Left renal pelvis (tissue), 4 donors: ENCODE measurements around the gene TMEM150B. TPM values are rescaled to one million over a fixed set of nuclear protein-coding genes. Genes with fewer than 3 reads are reported as not detected.

Experiments
- DNase-seq, 4 donors: peaks; one replicate each; pipeline ENCODE4 v3.0.0-alpha.2; 2013; ENCODE audit warnings: low read depth in 4 of 4, low spot score in 3 of 4
- polyA plus RNA-seq, 4 donors: library from polyadenylated mRNA; unstranded; fragments of 120-200 nt; gene quantifications; one replicate each; pipeline ENCODE4 v1.2.1, GENCODE V29; 2013; ENCODE audit not compliant: insufficient read length in 4 of 4

Gene TMEM150B
- polyA plus RNA-seq, 4 donors: 0.80 to 2.0 (median 1.0) TPM

DNA sequence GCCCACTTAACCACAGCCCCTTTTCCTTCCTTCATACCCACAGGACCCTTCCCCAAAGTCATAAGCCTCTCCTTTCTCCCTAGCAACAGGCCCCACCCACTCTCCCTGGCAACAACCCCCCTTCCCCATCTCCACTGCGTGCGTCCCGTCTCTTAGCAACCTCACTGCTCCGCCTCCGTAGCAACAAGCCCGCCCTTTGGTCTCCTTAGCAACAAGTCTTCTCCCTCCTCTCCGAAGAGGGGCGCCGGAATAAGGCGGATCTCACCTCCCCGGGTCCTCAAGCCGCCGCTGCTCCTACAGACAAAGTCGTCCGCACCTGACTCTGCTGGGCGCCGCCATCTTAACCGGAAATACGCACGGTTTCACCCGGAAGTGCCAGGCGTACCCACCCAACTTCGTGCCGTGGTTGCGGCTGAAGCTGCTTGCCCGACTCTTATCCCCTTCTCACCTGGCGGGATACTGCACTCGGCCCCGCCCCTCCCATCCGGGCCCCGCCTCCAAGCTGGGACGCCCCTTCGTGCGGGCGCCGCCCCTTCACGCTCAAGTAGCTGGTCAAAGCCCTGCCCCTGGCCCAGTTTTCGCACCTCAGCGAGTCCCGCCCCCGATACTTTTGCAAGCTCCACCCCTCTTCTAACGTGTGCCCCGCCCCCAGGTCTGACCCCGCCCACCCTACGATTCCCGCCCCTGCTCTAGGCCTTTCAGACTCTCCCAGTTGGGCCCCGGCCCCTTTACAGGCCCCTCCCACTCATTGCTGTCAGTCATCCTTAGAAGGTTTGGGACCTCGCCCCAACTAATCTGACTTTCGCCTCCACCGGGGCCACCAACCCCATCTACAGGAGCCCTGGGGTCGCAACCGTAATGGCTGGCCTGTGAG lies 45.1 kb downstream of the TMEM150B start, which contains the start of gene HSPBP1:
TSS of gene HSPBP1 (minus strand) at position 341 of the 874 bp plus-strand sequence. CDS start 502 bp downstream, outside the sequence.
- peak; percentile 85 to 92 (median 88) for DNase-seq

DNA sequence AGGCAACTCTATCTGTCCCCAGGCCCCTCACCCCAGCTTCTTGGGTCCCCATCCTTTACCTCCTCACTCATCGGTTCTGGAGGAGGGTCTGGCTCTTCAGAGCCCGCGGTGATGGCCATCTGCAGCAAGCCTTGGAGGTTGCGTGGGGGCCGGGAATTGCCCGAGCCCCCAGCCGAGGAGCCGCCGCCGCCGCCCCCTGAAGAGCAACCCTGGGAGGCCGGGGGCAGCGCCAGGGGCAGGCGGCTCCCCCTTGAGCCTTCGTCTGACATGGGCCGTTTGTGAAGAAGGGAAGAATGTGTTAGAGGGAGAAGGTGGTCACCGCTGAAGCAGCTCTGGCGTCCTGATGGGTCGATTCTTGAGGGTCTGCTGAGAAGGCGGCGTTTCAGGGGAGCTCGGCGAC lies 45.8 kb downstream of the TMEM150B start:
- no peak for DNase-seq

DNA sequence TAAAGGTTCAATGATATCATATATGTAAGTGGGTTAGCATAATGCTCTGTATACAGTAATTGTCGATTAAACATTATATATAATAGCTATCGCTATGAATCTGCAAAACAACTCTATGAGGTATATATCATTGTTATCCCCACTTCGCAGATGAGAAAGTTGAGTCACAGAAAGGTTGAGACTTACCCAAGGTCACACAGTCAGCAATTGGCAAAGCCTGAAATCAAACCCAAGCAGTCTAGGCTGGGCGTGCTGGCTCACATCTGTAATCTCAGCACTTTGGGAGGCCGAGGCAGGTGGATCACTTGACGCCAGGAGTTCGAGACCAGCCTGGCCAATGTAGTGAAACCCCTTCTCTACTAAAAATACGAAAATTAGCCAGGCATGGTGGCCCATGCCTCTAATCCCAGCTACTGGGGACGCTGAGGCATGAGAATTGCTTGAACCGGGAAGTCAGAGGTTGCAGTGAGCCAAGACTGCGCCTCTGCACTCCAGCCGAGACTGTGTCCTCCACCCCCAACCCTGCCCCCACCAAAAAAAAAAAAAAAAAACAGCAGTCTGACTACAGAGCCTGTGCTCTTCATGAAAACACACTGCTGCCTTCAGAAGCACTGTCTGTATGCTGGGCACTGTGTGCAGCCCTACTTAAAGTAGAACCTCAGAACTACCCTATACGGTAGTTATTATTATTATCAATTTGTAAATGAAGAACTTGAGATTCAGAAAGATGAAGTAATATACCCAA lies 46.6 kb downstream of the TMEM150B start:
- no peak for DNase-seq

DNA sequence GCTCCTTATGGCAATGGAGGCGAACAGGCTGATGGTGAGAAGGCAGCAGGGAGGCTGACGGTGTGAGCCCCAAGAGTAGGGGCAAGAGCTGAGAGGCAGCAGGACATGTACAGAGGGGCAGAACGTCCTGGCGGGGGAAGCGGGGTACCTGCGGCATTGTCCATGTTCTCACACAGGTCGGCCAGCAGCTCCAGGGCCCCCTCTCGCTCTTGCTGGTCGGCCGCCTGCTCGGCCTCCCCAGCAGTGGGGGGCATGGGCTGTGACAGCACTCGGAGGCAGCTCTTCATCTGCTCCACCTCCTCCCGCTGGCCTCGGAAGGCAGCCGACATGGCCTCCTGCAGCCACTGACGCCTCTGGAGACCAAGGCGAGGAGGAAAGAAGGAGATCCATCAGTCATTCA lies 47.6 kb downstream of the TMEM150B start:
- no peak for DNase-seq

DNA sequence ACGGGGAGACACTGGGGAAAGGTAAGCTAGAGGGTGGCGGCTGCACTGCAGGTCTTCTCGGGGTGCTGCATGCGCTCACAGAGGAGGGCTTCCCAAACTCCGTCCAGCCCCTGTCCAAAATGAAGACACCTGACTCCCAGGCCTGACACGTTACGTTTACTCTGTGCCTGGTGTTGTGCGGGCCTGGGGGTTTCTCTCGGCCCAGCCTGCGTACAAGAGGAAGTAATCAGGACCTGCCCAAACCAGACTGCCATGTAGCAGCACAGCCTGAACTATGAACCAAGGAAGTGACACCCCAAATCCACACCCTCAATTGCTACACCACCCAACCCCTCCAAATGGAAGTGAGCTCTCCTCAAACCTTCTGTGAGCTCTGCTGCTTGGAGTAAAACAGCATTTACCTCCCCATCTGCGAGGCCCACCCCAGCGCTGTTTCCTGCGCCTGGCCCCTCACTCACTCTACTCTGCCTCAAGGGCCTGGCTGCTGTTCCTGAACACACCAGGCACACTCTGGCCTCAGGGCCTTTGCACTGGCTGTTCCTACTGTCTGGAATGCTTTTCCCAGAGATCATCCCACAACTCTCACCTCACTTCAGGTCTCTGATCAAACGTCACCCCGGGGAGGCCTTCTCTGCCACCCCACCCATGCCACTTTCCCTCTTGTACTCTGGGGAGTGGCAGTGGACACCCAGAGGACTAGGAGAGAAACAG lies 48.3 kb downstream of the TMEM150B start:
- no peak for DNase-seq

DNA sequence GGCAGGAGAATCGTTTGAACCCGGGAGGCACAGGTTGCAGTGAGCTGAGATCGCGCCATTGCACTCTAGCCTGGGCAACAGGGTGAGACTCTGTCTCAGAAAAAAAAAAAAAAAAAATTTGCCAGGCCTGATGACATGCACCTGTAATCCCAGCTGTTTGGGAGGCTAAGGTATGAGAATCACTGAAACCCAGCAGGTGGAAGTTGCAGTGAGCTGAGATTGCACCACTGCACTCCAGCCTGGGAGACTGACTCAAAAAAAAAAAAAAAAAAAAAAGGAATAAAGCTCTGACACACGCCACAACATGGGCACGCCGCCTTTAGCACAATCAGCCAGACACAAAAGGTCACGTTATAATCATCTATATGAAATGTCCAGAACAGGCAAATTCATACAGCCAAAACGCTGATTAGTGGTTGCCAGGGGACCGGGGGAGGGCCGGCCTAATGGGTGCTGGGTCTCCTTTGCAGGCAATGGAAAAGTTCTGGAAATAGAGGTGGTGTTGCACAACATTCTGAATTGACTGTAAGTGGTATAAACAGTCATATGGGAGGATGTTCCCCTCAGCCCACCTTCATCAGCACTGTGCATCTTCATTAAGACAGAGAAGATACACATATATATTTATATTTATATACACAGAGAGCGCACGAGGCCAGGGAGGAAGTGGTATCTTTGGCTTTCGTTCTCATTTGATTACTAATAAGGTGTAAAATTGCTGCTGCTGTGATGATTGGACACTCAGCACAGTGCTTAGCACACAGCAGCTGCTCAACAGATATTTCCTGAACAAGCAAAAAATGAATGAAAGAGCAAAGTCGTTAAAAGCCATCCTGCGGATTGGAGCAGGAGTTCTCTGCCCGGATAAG lies 49.1 kb downstream of the TMEM150B start:
- no peak for DNase-seq

DNA sequence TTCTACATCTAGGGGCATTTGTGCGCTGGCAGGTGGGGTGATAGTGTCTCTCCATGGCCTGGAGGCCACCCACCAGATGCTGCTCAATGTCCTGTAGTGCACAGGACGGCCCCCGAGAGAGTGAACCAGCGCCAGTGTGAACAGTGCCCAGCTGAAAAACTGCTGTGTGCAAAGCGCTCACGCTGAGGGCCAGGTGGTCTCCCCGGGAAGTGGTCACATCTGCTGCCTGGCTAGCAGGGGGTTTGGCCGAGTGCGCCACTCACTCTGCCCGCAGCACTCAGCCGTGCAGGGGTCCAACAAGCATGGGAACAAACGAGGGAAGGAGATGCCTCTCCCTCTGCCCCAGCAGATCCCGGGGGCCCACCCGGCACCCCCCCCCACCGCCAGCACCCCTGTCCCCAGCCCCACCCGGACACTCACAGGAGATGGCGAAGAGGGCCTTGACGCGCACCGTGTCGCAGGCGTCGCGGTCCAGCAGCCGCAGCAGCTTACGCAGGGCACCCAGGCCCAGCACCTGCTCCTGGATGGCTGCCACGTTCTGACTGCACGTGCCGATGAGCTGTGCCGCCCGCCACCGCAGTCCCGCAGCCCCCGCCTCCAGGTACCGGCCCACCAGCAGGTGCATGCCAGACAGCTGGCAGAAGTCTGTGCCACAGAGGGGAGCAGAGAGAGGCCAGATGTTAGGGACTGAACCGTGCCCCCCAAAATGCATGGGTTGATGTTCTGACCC lies 51.0 kb downstream of the TMEM150B start:
- no peak for DNase-seq

DNA sequence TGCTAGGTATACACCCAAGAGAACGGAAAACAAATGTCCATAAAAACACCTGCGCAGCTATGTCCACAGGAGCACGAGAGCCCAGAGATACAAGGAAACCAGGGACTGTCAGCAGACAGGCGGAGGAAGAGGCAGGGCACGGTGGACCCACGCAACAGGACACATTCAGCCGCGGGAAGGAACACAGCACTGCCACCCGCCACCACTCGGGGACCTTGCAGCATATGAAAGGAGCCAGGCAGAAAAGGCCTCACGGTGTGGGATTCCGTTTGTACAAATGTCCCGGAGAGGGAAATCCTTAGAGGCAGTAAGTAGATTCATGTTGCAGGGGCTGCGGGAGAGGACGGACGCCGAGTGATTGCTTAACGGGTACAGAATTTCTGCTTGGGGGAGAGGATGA lies 53.0 kb downstream of the TMEM150B start:
- DNase-seq: no peak

DNA sequence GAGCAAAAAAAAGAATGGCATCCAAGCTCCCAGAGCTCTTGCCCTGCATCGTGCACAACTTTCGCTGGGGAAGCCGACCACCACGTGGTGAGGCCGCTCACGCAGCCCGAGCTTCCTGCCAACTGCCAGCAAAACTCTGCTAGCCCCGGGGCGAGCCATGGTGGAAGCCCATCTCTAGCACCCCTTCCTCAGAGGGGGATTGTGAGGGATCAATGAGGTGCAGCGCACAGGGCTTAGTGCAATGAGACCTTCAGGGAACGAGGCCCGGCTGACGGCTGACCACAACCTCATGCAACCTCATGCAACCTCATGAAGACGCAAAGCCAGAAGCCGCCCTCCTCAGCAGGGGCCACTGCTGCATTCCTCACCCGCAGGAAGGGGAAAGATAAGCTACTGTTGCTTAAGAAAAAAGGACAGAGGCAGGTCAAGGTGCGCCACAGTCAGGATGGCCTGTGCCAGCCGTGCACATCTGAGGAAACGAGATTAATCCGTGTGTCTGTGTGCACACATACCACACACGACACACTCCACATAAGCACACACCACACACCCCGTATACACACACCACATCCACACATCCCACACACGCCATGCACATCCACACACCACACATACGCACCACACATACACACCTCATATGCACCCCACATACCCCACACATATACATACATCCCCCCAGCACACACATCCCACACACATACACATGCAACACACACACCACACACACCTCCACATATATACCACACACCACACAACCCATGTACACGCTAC lies 54.8 kb downstream of the TMEM150B start:
- no peak for DNase-seq

DNA sequence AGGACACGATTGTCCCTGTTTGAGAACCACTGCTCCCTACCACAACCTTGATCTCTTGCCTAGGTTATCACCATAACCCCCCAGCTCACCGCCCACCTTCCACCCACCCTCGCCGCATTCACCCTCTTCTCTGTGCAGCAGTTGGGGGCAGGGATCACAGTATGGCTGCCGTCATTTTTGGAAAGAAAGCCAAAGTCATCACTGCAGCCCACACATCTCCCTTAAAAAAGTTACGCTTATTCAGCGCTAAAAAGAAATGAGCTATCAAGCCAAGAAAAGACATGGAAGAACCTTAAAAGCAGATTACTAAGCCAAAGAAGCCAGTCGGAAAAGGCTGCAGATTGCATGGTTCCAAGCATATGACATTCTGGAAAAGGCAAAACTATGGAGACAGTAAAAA lies 55.8 kb downstream of the TMEM150B start:
- DNase-seq: no peak

DNA sequence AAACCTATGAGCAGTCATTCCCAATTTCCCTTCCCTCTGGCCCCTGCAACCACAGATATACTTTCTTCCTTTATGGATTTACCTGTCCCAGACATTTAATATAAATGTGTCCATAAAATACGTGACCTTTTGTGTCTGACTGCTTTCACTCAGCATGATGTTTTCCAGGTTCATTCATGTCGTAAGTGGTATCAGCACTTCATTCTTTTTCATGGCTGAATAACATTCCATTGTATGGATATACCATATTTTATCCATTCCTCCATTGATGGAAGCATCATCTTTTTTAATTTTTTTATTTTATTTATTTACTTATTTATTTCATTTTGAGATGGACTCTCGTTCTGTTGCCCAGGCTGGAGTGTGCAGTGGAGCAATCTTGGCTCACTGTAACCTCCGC lies 58.3 kb downstream of the TMEM150B start:
- no peak for DNase-seq

DNA sequence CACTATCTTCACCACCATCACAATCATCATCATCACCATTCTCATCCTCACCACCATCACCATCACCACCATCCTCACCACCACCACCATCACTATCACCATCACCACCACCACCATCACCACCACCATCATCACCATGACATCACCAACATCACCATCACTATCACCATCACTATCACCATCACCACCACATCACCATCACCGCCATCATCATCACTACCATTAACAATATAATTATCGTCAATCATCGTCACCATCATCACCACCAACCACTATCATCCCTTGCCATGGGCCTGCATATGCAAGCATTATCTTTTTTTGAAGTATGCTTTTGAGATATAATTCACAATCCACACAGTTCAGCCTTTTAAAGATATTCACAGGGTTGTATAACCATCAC lies 58.7 kb downstream of the TMEM150B start:
- no peak for DNase-seq

DNA sequence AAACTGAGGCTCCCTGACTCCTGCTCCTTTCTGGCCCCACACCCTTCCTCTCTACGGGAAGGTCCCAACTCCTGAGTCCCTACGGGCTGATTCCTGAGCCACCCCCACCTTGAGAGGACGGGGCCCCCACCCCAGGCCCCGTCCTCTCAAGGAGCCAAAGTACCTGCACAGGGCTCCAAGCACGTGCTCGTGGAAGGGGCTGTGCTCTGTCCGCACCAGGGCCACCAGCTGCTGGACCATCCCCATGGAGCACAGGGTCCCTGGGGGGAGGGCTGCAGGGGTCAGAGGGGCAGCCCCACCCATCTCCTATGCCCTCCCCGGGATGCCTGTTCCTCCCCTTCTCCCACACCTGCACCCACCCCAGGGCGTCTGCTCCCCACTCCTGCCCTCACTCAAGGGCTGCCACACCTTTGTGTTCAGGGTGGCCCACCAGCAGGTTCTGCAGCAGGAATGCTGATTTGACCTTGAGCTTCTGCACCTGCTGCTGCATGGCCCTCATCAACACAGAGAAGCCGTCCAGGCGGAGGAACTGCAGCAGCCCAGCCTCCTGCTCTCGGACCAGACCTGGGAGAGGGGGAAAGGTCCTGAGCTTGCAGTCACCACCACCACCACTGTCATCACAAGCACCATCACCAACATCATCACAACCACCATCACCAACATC lies 59.3 kb downstream of the TMEM150B start:
- DNase-seq: no peak

DNA sequence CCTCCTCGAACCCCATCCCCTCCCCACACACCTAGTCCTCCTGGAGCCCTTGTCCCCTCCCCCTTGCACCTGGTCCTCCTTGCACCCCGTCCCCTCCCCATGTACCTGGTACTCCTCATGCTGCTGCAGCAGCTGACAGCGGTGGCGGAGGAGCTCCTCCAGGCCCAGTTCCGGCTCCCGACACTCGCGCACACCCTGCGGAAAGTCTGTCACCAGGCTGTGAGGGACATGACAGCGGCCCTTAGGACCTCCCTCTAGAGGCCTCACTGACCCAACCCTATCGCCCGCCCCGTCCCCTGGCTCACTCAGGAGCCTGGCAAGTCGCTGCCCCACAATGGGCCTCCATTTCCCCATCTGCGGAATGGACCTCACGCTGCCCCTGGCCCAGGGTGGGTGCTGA lies 60.0 kb downstream of the TMEM150B start:
- DNase-seq: no peak

DNA sequence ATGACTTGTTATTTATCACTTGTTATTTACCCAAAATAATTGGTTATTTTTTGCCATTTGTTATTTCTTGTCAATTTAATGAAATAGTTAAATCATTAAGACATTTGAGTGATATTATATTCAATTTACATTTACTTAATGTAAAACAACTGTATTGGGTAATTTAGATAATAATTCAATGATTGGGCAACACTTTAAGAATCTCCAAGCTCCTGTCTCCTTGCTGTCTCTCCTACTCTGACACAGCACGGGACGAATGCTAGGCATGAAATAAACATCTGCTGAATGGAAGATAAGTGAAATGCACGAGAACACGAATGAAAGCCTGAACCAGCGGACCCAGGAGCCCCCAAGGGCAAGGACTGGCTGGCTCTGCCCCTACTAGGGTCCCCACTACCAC lies 60.6 kb downstream of the TMEM150B start:
- no peak for DNase-seq
